ENCODE data around the gene LAMA4.

GRCh38 chr6:112207131-112207530 lies 47.2 kb downstream of the LAMA4 start:
- TF ChIP-seq, protein P1, sequence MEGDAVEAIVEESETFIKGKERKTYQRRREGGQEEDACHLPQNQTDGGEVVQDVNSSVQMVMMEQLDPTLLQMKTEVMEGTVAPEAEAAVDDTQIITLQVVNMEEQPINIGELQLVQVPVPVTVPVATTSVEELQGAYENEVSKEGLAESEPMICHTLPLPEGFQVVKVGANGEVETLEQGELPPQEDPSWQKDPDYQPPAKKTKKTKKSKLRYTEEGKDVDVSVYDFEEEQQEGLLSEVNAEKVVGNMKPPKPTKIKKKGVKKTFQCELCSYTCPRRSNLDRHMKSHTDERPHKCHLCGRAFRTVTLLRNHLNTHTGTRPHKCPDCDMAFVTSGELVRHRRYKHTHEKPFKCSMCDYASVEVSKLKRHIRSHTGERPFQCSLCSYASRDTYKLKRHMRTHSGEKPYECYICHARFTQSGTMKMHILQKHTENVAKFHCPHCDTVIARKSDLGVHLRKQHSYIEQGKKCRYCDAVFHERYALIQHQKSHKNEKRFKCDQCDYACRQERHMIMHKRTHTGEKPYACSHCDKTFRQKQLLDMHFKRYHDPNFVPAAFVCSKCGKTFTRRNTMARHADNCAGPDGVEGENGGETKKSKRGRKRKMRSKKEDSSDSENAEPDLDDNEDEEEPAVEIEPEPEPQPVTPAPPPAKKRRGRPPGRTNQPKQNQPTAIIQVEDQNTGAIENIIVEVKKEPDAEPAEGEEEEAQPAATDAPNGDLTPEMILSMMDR (IDR thresholded peaks at IDR 0.05), result no peak
- no peak for TF ChIP-seq POLR2A (IDR thresholded peaks at IDR 0.05)

Data from uterus (tissue), 2 donors.